GM12878 (cell line): ENCODE results near the gene AFF2. TPM values are rescaled to one million over a fixed set of nuclear protein-coding genes. Genes with fewer than 3 reads are reported as not detected.

ENCODE experiments used
- ATAC-seq: fragments of 200-7000 bp; cut with Tn5 transposase; 3 replicates; pipeline ENCODE4 v1.9.1; 2020; ENCODE audit warnings: mild to moderate bottlenecking, moderate library complexity
- BruUV-seq: library from RNA; stranded (reverse); fragments of 400-500 nt; replicated peaks from 2 replicates; lab custom pipeline; 2021; lab: Mats Ljungman, UMichigan
- CTCF ChIA-PET: fragments of 300-600 bp; sonication (Branson Sonifier 250); formaldehyde crosslinking; extraction: SDS; loops from one replicate; lab custom pipeline; 2021; ENCODE audit warnings: inconsistent platforms; lab: Yijun Ruan, JAX
- POLR2A ChIA-PET: fragments of 350-600 bp; formaldehyde crosslinking; extraction: SDS; loops from one replicate; lab custom pipeline; 2021; ENCODE audit warnings: inconsistent platforms; lab: Charles Lee
- RAD21 ChIA-PET: fragments of 300-600 bp; sonication (Branson Sonifier 250); formaldehyde crosslinking; loops from one replicate; lab custom pipeline; 2023; ENCODE audit warnings: antibody characterized with exemption; ENCODE audit not compliant: unreplicated experiment; lab: Charles Lee
- SMC1A ChIA-PET: fragments of 300-600 bp; sonication (Branson Sonifier 250); formaldehyde crosslinking; loops from one replicate; lab custom pipeline; 2023; ENCODE audit not compliant: unreplicated experiment, uncharacterized antibody; lab: Charles Lee
- DNase-seq: peaks from one replicate; pipeline ENCODE4 v3.0.0-alpha.2; 2011; ENCODE audit warnings: low read depth, low spot score
- FAIRE-seq: peaks from 3 replicates; lab custom pipeline; 2011; peaks lifted over from hg19 to GRCh38; lab: Jason Lieb, UNC
- H2AFZ ChIP-seq: 2 replicates; pipeline ENCODE4 v1.6.0; 2011; ENCODE audit warnings: low read depth, low read length, control low read depth; ENCODE audit not compliant: control insufficient read depth
- H3K27ac ChIP-seq: 2 replicates; pipeline ENCODE4 v1.5.1; 2011; ENCODE audit warnings: control low read depth; ENCODE audit not compliant: control insufficient read depth, insufficient read depth
- H3K27me3 ChIP-seq, 2 experiments: replicated peaks in 1 of 2; 2 replicates each; pipeline versions ENCODE4 v1.6.0 to v1.6.1; 2011; ENCODE audit warnings: low read length in 1 of 2; ENCODE audit not compliant: control insufficient read depth in 2 of 2, insufficient read depth in 2 of 2
- H3K36me3 ChIP-seq, 2 experiments: 2 replicates each; pipeline ENCODE4 v1.5.1; 2011; ENCODE audit warnings: low read length in 1 of 2; ENCODE audit not compliant: control insufficient read depth in 2 of 2, insufficient read depth in 2 of 2
- H3K4me1 ChIP-seq: 2 replicates; pipeline ENCODE4 v1.6.1; 2011; ENCODE audit warnings: mild to moderate bottlenecking, low read length, moderate library complexity, mixed read lengths; ENCODE audit not compliant: control insufficient read depth, insufficient read depth
- H3K4me2 ChIP-seq: 2 replicates; pipeline ENCODE4 v1.6.0; 2011; ENCODE audit warnings: control low read depth; ENCODE audit not compliant: control insufficient read depth, insufficient read depth
- H3K4me3 ChIP-seq: fragments of 200-600 bp; sonication (generic); 2 replicates; pipeline ENCODE4 v1.5.1; 2016
- H3K79me2 ChIP-seq: 2 replicates; pipeline ENCODE4 v1.6.0; 2011; ENCODE audit warnings: low read length; ENCODE audit not compliant: control insufficient read depth, insufficient read depth
- H3K9ac ChIP-seq: 2 replicates; pipeline ENCODE4 v1.8.0; 2011; ENCODE audit warnings: low read length, control low read depth, mixed read lengths; ENCODE audit not compliant: control insufficient read depth, insufficient read depth
- H3K9me3 ChIP-seq: replicated peaks from 3 replicates; pipeline ENCODE4 v1.5.1; 2011; ENCODE audit warnings: mild to moderate bottlenecking, low read length; ENCODE audit not compliant: control insufficient read depth, insufficient read depth
- H4K20me1 ChIP-seq: 2 replicates; pipeline ENCODE4 v1.6.0; 2011; ENCODE audit not compliant: control insufficient read depth, insufficient read depth
- ATF7 ChIP-seq: fragments of 450-650 bp; IDR thresholded peaks from 2 replicates; pipeline ENCODE4 v1.6.1; 2016; ENCODE audit warnings: low read depth, mild to moderate bottlenecking
- CTCF ChIP-seq, 3 experiments: IDR thresholded peaks in 2 of 3; conservative IDR thresholded peaks in 1 of 3; 2 replicates each; pipeline ENCODE4 v1.5.1; 2011; ENCODE audit warnings: low read depth in 3 of 3, low read length in 3 of 3, mild to moderate bottlenecking in 3 of 3, control low read depth in 2 of 3, moderate library complexity in 2 of 3, inconsistent platforms in 1 of 3, mixed read lengths in 1 of 3; ENCODE audit not compliant: control insufficient read depth in 2 of 3, insufficient read depth in 1 of 3; ENCODE audit errors: extremely low read depth in 1 of 3
- DPF2 ChIP-seq: fragments of 450-650 bp; IDR thresholded peaks from 2 replicates; pipeline ENCODE4 v1.6.1; 2017; ENCODE audit warnings: mild to moderate bottlenecking
- RUNX3 ChIP-seq: IDR thresholded peaks from 2 replicates; pipeline ENCODE4 v1.6.1; 2012; ENCODE audit warnings: low read length, inconsistent platforms
- SMC3 ChIP-seq: IDR thresholded peaks from 2 replicates; pipeline ENCODE4 v1.6.1; 2011; ENCODE audit warnings: low read length, improper control_type of control experiment, borderline replicate concordance
- SUPT20H ChIP-seq: IDR thresholded peaks from 2 replicates; pipeline ENCODE4 v1.6.1; 2011; ENCODE audit warnings: low read depth, mild to moderate bottlenecking, low read length, moderate library complexity, borderline replicate concordance; ENCODE audit not compliant: control insufficient read depth
- WGBS: methylation state at CpG from one replicate; pipeline ENCODE4 v1.1.6; 2016; ENCODE audit warnings: low lambda C conversion rate; ENCODE audit not compliant: insufficient replicate concordance, insufficient coverage; ENCODE audit errors: missing lambda C conversion rate; 5-methylcytosine and 5-hydroxymethylcytosine counted together
- in situ Hi-C: fragments of 300-500 bp; cut with MboI; formaldehyde crosslinking; loops from 9 replicates; pipeline ENCODE4 v1.14.3; 2018; ENCODE audit warnings: mixed read lengths
- intact Hi-C: fragments of 100-400 bp; cut with micrococcal nuclease; formaldehyde crosslinking; loops from one replicate; pipeline ENCODE4 v1.14.2; 2022; ENCODE audit not compliant: unreplicated experiment
- polyA plus RNA-seq, 11 experiments: library from polyadenylated mRNA; depleted of rRNA in 4 of 11; unstranded in 6 of 11; stranded (reverse) in 5 of 11; fragments of >200 nt; fragmentation: Nextera tagmentation in 4 of 11; fragmentation: Illumina TruSeq in 1 of 11; extraction: Ambion mirVana in 4 of 11; extraction: Trizol in 1 of 11; gene quantifications; 1 replicate in 1 of 11; 2 replicates in 10 of 11; pipeline versions ENCODE4 v1.2.1 to v1.2.3, GENCODE V29; 2011 to 2016; ENCODE audit warnings: inconsistent platforms in 2 of 11, missing spikeins in 2 of 11, low read depth in 1 of 11
- total RNA-seq, 4 experiments: library from RNA; depleted of rRNA in 3 of 4; stranded (reverse); fragments of >200 nt in 3 of 4; fragmentation: Illumina TruSeq in 1 of 4; extraction: Trizol in 1 of 4; gene quantifications; 2 replicates each; pipeline versions ENCODE4 v1.2.1 to v1.2.3, GENCODE V29; 2013 to 2021

AFF2 gene
- total and polyA plus RNA-seq, 10 of the 15 experiments (the other 5 are each of a cell fraction or from before 2014, with no cell fraction given) = under 0.01 to 0.03 TPM; not detected in 8

- FAIRE-seq = no peak
- H3K4me1 ChIP-seq = peaks cover 7% of the 10 kb centered on the region; the same call in 1 of the 2 replicates
Measured at GRCh38 chrX:148615491-148615890, 115.1 kb downstream of the AFF2 start.

More at GRCh38 chrX:148615491-148615890, 115.1 kb downstream of the AFF2 start:
- SMC1A ChIA-PET = no interaction called here
- H3K9me3 ChIP-seq = no peaks in the 10 kb centered on the region
- CTCF ChIA-PET = no interaction called here
- 34% methylated on average over 2 of the region's 2 CpGs for WGBS
- no peak overlapping the region for H3K9ac ChIP-seq
- TF ChIP-seq SMC3 (no peak), DPF2 (no peak), RUNX3 (no peak), CTCF (IDR thresholded peaks at IDR 0.05 in 2 of 3, conservative IDR thresholded peaks at IDR 0.05 in 1 of 3; ENCODE audit: control insufficient read depth in 2 of 3, extremely low read depth in 1 of 3, insufficient read depth in 1 of 3, low read depth in 3 of 3, low read length in 3 of 3) (no peak), SUPT20H (no peak), ATF7 (no peak)
- no peaks in the 10 kb centered on the region for H3K27me3 ChIP-seq
- in situ Hi-C loops (no loop called here), intact Hi-C loops (loop anchor here (10.0 kb wide), 1 partner anchor 589 kb away; no protein-coding TSS in a partner anchor)
- H3K4me2 ChIP-seq = no peak overlapping the region
- no peak overlapping the region for H2AFZ ChIP-seq
- ATAC-seq = no peak
- no TSS peak for BruUV-seq
- H3K79me2 ChIP-seq = no peaks in the 10 kb centered on the region
- H3K4me3 ChIP-seq = no peak overlapping the region
- POLR2A ChIA-PET = no interaction called here
- no peaks in the 10 kb centered on the region for H4K20me1 ChIP-seq
- no peaks in the 10 kb centered on the region for H3K36me3 ChIP-seq
- no peak overlapping the region for H3K27ac ChIP-seq
- RAD21 ChIA-PET = no interaction called here
- no peak for DNase-seq
